OCI-LY7 (cell line): ENCODE data around the gene DICER1.

Experiments
- EZH2phosphoT487 ChIP-seq: fragments of 200-600 bp; sonication (generic); IDR thresholded peaks from 2 replicates; pipeline ENCODE4 v1.6.1; 2018; ENCODE audit warnings: low read depth, borderline replicate concordance, mild to moderate bottlenecking, mixed run types, antibody characterized with exemption, low read length, moderate library complexity, mixed read lengths
- TF ChIP-seq, protein P1 (sequence below): fragments of 200-600 bp; sonication (generic); conservative IDR thresholded peaks from 2 replicates; pipeline ENCODE4 v1.5.1; 2014; ENCODE audit warnings: mild to moderate bottlenecking, antibody characterized with exemption, low read length, moderate library complexity, mixed read lengths

- TF ChIP-seq, protein P1, sequence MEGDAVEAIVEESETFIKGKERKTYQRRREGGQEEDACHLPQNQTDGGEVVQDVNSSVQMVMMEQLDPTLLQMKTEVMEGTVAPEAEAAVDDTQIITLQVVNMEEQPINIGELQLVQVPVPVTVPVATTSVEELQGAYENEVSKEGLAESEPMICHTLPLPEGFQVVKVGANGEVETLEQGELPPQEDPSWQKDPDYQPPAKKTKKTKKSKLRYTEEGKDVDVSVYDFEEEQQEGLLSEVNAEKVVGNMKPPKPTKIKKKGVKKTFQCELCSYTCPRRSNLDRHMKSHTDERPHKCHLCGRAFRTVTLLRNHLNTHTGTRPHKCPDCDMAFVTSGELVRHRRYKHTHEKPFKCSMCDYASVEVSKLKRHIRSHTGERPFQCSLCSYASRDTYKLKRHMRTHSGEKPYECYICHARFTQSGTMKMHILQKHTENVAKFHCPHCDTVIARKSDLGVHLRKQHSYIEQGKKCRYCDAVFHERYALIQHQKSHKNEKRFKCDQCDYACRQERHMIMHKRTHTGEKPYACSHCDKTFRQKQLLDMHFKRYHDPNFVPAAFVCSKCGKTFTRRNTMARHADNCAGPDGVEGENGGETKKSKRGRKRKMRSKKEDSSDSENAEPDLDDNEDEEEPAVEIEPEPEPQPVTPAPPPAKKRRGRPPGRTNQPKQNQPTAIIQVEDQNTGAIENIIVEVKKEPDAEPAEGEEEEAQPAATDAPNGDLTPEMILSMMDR = no peak
- TF ChIP-seq EZH2phosphoT487 = no peak
Observed at GRCh38 chr14:95066427-95066986, 90.8 kb downstream of the DICER1 start.
